Measurements from ENCODE around the gene PAXX.

- TF ChIP-seq CTCF (optimal IDR thresholded peaks at IDR 0.05 in 1 of 3, IDR thresholded peaks at IDR 0.05 in 1 of 3, conservative IDR thresholded peaks at IDR 0.05 in 1 of 3; ENCODE audit: extremely low read depth in 1 of 3, insufficient read depth in 2 of 3, low read length in 3 of 3) (no peak), EZH2 (IDR thresholded peaks at IDR 0.05; ENCODE audit: low read length) (no peak)
Observed at GRCh38 chr9:137023583-137023991, 31.4 kb downstream of the PAXX start.
